ENCODE data around the gene HINT2. TPM values are rescaled to one million over a fixed set of nuclear protein-coding genes. Genes with fewer than 3 reads are reported as not detected.

HINT2 gene
- total and polyA plus RNA-seq, 3 experiments from 2014 or later: 65.1 to 71.7 (median 69.4) TPM

DNA sequence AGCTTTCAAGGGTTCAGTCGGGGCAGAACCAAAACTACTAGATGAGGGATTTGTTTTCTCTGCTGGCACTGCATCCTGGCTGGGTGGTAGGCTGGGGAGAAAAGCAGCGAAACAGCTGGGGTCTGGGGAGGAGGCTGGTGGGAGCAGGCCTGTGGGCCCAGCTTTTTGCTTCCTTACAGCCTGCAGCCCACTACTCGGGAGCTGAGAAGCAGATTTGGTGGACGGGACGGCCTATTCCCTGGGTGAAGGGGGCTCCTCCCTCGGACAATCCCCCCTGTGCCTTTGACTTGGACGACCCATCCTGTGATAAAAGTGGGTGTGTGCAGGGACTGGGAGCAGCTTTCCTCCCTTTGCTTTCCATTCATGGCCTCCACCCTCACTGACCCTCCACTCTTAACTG, 14.3 kb downstream of the HINT2 start:
- Histone ChIP-seq H3K9me3 (ENCODE audit: low read length) (no peaks in the 10 kb centered on the region), H3K27ac (ENCODE audit: low read depth, low read length) (no peak overlapping the region), H3K4me1 (ENCODE audit: insufficient read depth, low read length) (no peaks in the 10 kb centered on the region), H3K4me3 (ENCODE audit: low read length) (no peak overlapping the region), H3K27me3 (ENCODE audit: insufficient read depth, low read length, poor library complexity, severe bottlenecking) (no peaks in the 10 kb centered on the region), H3K36me3 (ENCODE audit: insufficient read depth, low read length) (peaks cover 3% of the 10 kb centered on the region)
- no peak for DNase-seq
- CTCF ChIA-PET: interaction anchor here (1.2 to 2.3 kb wide), 2 partner anchors 10 to 24 kb away, joined by 5 read pairs; no protein-coding TSS in a partner anchor
- no peak overlapping the region for H3K4me3 Mint-ChIP-seq
- H3K36me3 Mint-ChIP-seq: peaks cover 5 to 47% (median 17%) of the 10 kb centered on the region in 3 donors
- no peaks in the 10 kb centered on the region for H3K4me1 Mint-ChIP-seq
- peaks cover 0 to 1% of the 10 kb centered on the region in 2 donors for H3K27me3 Mint-ChIP-seq
- peak overlapping the region in 1 of 8 donors; percentile 17 for H3K27ac Mint-ChIP-seq
- POLR2A ChIA-PET: no interaction called here
- H3K9me3 Mint-ChIP-seq: no peaks in the 10 kb centered on the region

DNA sequence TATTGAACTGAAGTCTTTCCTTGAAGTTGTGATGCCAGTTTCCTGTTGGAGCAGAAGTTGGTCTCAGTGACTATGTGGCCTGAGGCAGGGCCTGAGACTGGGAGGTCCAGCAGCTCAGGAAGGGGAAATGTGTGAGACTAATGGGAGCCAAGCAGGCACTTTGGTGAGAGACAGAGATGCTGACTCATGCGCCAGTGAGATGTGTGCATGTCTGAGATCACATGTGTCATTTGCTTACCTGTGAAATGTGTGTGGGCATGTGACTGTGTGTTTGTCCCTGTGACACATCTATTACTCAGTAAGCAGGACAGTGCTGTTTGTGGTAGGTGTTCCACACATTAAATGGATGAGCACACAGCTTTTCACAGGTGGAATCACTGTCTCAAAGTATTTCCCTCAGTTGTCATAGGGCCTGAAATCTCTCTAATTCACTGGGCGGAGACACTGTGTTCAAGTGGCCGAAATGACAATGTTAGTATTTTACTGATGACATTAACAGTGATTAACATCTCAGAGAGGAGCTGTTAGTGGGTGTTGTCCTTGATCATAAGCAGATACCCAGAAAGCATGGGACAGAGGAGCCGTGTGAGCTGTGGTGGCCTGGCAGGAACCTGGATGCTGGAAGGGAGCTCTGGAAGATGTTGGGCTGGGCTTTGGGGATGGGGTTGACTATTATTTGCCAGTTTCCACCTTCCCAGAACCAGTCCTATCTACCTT, 16.0 kb downstream of the HINT2 start:
- DNase-seq: no peak
- H3K27me3 Mint-ChIP-seq: peaks cover 0 to 1% of the 10 kb centered on the region in 2 donors
- no peak overlapping the region for H3K4me3 Mint-ChIP-seq
- peak overlapping the region in 2 of 8 donors; percentile 24 to 87 for H3K27ac Mint-ChIP-seq
- ChIA-PET POLR2A (no interaction called here), CTCF (interaction anchor here (0.8 to 2.3 kb wide), 4 partner anchors 8 to 140 kb away, joined by 3 to 6 read pairs (median 4); partner anchors contain the start of gene CCDC107)
- H3K4me1 Mint-ChIP-seq: peaks cover 4 to 6% (median 4%) of the 10 kb centered on the region in 3 donors
- Histone ChIP-seq H3K36me3 (ENCODE audit: insufficient read depth, low read length) (no peaks in the 10 kb centered on the region), H3K9me3 (ENCODE audit: low read length) (no peaks in the 10 kb centered on the region), H3K4me3 (ENCODE audit: low read length) (no peak overlapping the region), H3K27me3 (ENCODE audit: insufficient read depth, low read length, poor library complexity, severe bottlenecking) (no peaks in the 10 kb centered on the region), H3K27ac (ENCODE audit: low read depth, low read length) (no peak overlapping the region), H3K4me1 (ENCODE audit: insufficient read depth, low read length) (no peaks in the 10 kb centered on the region)
- no peaks in the 10 kb centered on the region for H3K9me3 Mint-ChIP-seq
- peaks cover 5 to 45% (median 15%) of the 10 kb centered on the region in 3 donors for H3K36me3 Mint-ChIP-seq

DNA sequence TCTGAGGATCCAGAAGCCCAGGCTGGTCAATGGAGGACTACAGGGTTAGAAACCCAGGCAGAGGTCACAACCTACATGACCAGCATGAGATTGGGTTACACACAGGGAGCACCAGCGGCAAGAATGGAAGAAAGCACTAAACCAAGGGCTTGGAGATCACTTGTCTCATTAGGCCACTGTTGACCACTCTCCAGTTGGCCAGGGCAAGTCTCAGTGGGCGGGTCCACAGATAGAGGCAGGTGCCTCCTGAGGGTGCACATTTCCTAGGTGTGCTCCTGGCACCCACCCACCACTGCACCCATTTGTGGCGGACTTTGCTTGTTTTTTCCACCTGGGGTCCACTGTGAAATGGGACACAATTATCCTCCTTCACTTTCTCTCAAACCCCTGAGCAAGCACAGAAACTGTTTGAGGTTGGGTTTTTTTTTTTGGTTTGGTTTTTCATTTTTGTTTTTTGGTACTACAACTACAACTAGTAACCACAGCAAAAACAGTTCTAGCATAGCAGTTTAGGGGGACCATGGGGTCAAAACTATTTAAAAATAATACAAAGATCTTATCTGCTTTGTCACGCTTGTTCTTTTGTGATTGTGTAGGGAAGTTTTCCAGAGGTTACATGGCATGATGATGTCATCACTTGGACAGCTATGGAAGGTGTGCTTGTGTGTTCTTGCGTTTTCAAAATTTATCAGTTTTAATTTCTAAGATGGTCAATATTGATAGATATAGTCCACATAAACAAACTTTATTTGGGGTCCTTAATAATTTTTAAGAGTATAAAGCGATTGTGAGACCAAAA, 17.3 kb downstream of the HINT2 start:
- Mint-ChIP-seq H3K27me3 (peaks cover 0 to 1% of the 10 kb centered on the region in 2 donors), H3K27ac (peak overlapping the region in 3 of 8 donors; percentile 7 to 61 (median 38)), H3K4me1 (peaks cover 4 to 6% (median 4%) of the 10 kb centered on the region in 3 donors), H3K9me3 (no peaks in the 10 kb centered on the region), H3K36me3 (peaks cover 5 to 42% (median 14%) of the 10 kb centered on the region in 3 donors), H3K4me3 (no peak overlapping the region)
- no peaks in the 10 kb centered on the region for H3K9me3 ChIP-seq (ENCODE audit: low read length)
- H3K4me1 ChIP-seq (ENCODE audit: insufficient read depth, low read length): no peaks in the 10 kb centered on the region
- H3K27me3 ChIP-seq (ENCODE audit: insufficient read depth, low read length, poor library complexity, severe bottlenecking): no peaks in the 10 kb centered on the region
- POLR2A ChIA-PET: no interaction called here
- CTCF ChIA-PET: interaction anchor here (1.6 kb wide), 1 partner anchor 7 kb away, joined by 6 read pairs; no protein-coding TSS in a partner anchor
- no peak for DNase-seq
- no peak overlapping the region for H3K27ac ChIP-seq (ENCODE audit: low read depth, low read length)
- no peaks in the 10 kb centered on the region for H3K36me3 ChIP-seq (ENCODE audit: insufficient read depth, low read length)
- H3K4me3 ChIP-seq (ENCODE audit: low read length): no peak overlapping the region

DNA sequence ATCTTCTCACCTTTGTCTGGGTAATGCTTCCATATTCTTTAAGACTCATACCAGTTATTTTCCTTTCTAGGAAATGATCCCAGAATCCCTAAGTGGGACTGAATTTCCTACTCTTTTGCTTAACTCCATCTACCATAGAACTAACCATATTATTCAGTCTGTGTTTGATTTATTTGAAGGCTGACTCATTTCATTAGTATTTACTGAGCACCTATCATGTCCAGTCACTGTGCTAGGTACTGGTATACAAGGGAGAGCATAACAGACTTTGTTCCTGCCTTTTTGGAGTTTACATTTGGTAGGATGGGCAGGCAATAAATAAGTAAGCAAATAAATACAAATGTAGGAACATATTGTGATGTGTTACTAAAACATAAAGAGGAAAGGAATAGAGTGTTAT, 19.1 kb downstream of the HINT2 start:
- Histone ChIP-seq H3K9me3 (ENCODE audit: low read length) (no peaks in the 10 kb centered on the region), H3K4me1 (ENCODE audit: insufficient read depth, low read length) (no peaks in the 10 kb centered on the region), H3K36me3 (ENCODE audit: insufficient read depth, low read length) (peaks cover 3% of the 10 kb centered on the region), H3K4me3 (ENCODE audit: low read length) (no peak overlapping the region), H3K27ac (ENCODE audit: low read depth, low read length) (no peak overlapping the region), H3K27me3 (ENCODE audit: insufficient read depth, low read length, poor library complexity, severe bottlenecking) (no peaks in the 10 kb centered on the region)
- Mint-ChIP-seq H3K27me3 (no peaks in the 10 kb centered on the region), H3K4me1 (peaks cover 4 to 6% (median 4%) of the 10 kb centered on the region in 3 donors), H3K4me3 (no peak overlapping the region), H3K9me3 (no peaks in the 10 kb centered on the region), H3K27ac (peak overlapping the region in 3 of 8 donors; percentile 9 to 56 (median 20)), H3K36me3 (peaks cover 0 to 26% (median 6%) of the 10 kb centered on the region in 3 donors)
- CTCF ChIA-PET: interaction anchor here (1.4 kb wide), 2 partner anchors 39 to 86 kb away, joined by 4 read pairs; no protein-coding TSS in a partner anchor
- no peak for DNase-seq
- POLR2A ChIA-PET: no interaction called here

DNA sequence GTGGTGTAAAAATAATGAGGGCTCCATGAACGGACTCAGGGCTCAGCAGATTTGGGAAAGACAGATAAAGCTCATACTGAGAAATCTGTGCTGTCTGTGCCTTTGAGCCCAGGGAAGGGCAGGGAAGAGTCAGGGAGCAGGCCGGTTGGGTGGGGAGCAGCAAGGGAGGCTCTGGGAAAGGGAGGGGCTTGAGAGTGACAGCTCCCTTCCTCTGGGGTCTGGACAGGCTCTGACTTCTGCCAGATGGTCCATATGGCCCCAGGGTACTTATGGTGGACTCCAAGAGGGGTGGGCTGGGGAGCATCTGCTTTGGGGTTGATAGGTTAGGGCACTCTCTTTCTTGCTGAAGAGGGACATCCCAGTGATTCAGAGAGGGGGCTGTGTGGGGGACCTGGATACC, 21.4 kb downstream of the HINT2 start:
- Histone ChIP-seq H3K4me1 (ENCODE audit: insufficient read depth, low read length) (no peaks in the 10 kb centered on the region), H3K9me3 (ENCODE audit: low read length) (no peaks in the 10 kb centered on the region), H3K36me3 (ENCODE audit: insufficient read depth, low read length) (peaks cover 6% of the 10 kb centered on the region), H3K27me3 (ENCODE audit: insufficient read depth, low read length, poor library complexity, severe bottlenecking) (no peaks in the 10 kb centered on the region), H3K27ac (ENCODE audit: low read depth, low read length) (no peak overlapping the region), H3K4me3 (ENCODE audit: low read length) (no peak overlapping the region)
- peak overlapping the region in 3 of 8 donors; percentile 2 to 91 (median 63) for H3K27ac Mint-ChIP-seq
- H3K9me3 Mint-ChIP-seq: no peaks in the 10 kb centered on the region
- peaks cover 7 to 8% (median 8%) of the 10 kb centered on the region in 3 donors for H3K4me1 Mint-ChIP-seq
- POLR2A ChIA-PET: no interaction called here
- no peak for DNase-seq
- CTCF ChIA-PET: interaction anchor here (1.1 to 2.4 kb wide), 3 partner anchors 33 to 89 kb away, joined by 4 to 15 read pairs (median 6); no protein-coding TSS in a partner anchor
- peaks cover 0 to 21% (median 6%) of the 10 kb centered on the region in 3 donors for H3K36me3 Mint-ChIP-seq
- no peaks in the 10 kb centered on the region for H3K27me3 Mint-ChIP-seq
- no peak overlapping the region for H3K4me3 Mint-ChIP-seq

DNA sequence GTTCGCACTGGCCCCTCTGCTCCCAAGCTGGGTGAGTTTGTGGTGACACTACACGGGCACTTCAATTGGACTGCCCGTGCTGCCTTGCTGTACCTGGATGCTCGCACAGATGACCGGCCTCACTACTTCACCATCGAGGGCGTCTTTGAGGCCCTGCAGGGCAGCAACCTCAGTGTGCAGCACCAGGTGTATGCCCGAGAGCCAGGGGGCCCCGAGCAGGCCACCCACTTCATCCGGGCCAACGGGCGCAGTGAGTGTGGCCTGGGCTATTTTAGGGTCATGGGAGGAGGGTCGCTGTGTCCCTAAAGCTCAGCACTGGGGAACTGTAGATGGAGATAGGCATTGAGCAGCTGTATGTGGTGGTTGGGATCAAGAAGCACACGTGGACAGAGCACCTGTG, 22.0 kb downstream of the HINT2 start:
- Mint-ChIP-seq H3K9me3 (no peaks in the 10 kb centered on the region), H3K27ac (peak overlapping the region in 2 of 8 donors; percentile 49 to 63), H3K4me3 (no peak overlapping the region), H3K4me1 (peaks cover 7 to 8% (median 8%) of the 10 kb centered on the region in 3 donors), H3K27me3 (no peaks in the 10 kb centered on the region), H3K36me3 (peaks cover 0 to 23% (median 6%) of the 10 kb centered on the region in 3 donors)
- CTCF ChIA-PET: interaction anchor here (0.7 to 2.4 kb wide), 5 partner anchors 34 to 110 kb away, joined by 3 to 15 read pairs (median 4); no protein-coding TSS in a partner anchor
- no peak for DNase-seq
- H3K27me3 ChIP-seq (ENCODE audit: insufficient read depth, low read length, poor library complexity, severe bottlenecking): no peaks in the 10 kb centered on the region
- H3K4me3 ChIP-seq (ENCODE audit: low read length): no peak overlapping the region
- no peak overlapping the region for H3K27ac ChIP-seq (ENCODE audit: low read depth, low read length)
- H3K4me1 ChIP-seq (ENCODE audit: insufficient read depth, low read length): no peaks in the 10 kb centered on the region
- no peaks in the 10 kb centered on the region for H3K9me3 ChIP-seq (ENCODE audit: low read length)
- peaks cover 6% of the 10 kb centered on the region for H3K36me3 ChIP-seq (ENCODE audit: insufficient read depth, low read length)
- POLR2A ChIA-PET: no interaction called here

DNA sequence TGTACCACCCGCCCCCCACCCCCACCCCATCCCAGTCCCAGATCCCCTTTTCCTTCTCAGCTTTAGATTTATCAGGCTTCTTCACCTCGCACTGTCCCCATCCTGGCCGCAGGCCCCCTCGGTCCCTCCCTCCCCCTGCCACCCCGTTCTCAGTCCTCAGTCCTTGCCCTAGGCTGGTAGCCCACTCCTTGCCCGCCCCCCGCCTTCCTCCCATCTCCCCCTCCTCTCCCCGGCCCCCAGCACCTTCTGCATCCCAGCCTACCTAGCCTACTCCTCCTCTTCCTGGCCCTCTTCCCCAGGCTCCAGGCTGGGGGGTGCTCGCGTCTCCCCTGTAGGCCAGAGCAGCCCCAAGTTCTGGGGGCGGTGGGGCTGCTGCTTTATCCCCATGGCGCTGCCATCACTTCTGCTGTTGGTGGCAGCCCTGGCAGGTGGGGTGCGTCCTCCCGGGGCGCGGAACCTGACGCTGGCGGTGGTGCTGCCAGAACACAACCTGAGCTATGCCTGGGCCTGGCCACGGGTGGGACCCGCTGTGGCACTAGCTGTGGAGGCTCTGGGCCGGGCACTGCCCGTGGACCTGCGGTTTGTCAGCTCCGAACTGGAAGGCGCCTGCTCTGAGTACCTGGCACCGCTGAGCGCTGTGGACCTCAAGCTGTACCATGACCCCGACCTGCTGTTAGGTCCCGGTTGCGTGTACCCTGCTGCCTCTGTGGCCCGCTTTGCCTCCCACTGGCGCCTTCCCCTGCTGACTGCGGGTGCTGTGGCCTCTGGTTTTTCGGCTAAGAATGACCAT, 22.6 kb downstream of the HINT2 start:
- Histone ChIP-seq H3K4me1 (ENCODE audit: insufficient read depth, low read length) (no peaks in the 10 kb centered on the region), H3K4me3 (ENCODE audit: low read length) (no peak overlapping the region), H3K27ac (ENCODE audit: low read depth, low read length) (no peak overlapping the region), H3K27me3 (ENCODE audit: insufficient read depth, low read length, poor library complexity, severe bottlenecking) (no peaks in the 10 kb centered on the region), H3K36me3 (ENCODE audit: insufficient read depth, low read length) (peaks cover 6% of the 10 kb centered on the region), H3K9me3 (ENCODE audit: low read length) (no peaks in the 10 kb centered on the region)
- H3K36me3 Mint-ChIP-seq: peaks cover 0 to 29% (median 8%) of the 10 kb centered on the region in 3 donors
- no peaks in the 10 kb centered on the region for H3K9me3 Mint-ChIP-seq
- ChIA-PET POLR2A (no interaction called here), CTCF (interaction anchor here (0.7 to 2.4 kb wide), 5 partner anchors 34 to 111 kb away, joined by 3 to 15 read pairs (median 3); no protein-coding TSS in a partner anchor)
- no peak for DNase-seq
- H3K4me3 Mint-ChIP-seq: no peak overlapping the region
- no peaks in the 10 kb centered on the region for H3K27me3 Mint-ChIP-seq
- peaks cover 7 to 9% (median 8%) of the 10 kb centered on the region in 3 donors for H3K4me1 Mint-ChIP-seq
- H3K27ac Mint-ChIP-seq: no peak overlapping the region
